PFSK-1 (cell line): Measurements from ENCODE around the gene TIMP1.

Source experiments
- FOXP2 ChIP-seq: optimal IDR thresholded peaks from 2 replicates; pipeline ENCODE3; 2011; ENCODE audit warnings: borderline replicate concordance, control low read depth, inconsistent platforms; ENCODE audit not compliant: insufficient read depth; ENCODE audit errors: extremely low read length, extremely low read depth
- POLR2AphosphoS5 ChIP-seq: IDR thresholded peaks from 2 replicates; pipeline ENCODE4 v1.6.1; 2012; ENCODE audit warnings: low read depth, mild to moderate bottlenecking, control low read depth, low read length, moderate library complexity
- REST ChIP-seq, 2 experiments: IDR thresholded peaks; 2 replicates each; pipeline versions ENCODE4 v1.6.1 to v1.8.0; 2011 to 2012; ENCODE audit warnings: low read depth in 2 of 2, low read length in 2 of 2, control low read depth in 1 of 2, inconsistent platforms in 1 of 2, mild to moderate bottlenecking in 1 of 2, moderate library complexity in 1 of 2; ENCODE audit not compliant: insufficient read depth in 1 of 2
- SIN3A ChIP-seq: IDR thresholded peaks from 2 replicates; pipeline ENCODE4 v1.6.1; 2012; ENCODE audit warnings: mild to moderate bottlenecking, low read length, moderate library complexity, borderline replicate concordance; ENCODE audit not compliant: insufficient read depth
- TAF1 ChIP-seq: IDR thresholded peaks from 2 replicates; pipeline ENCODE4 v1.6.1; 2012; ENCODE audit warnings: low read length, control low read depth, borderline replicate concordance; ENCODE audit not compliant: insufficient read depth

TIMP1 gene

GRCh38 chrX:47568656-47569295 is 13.5 kb upstream of the TIMP1 start:
- TF ChIP-seq TAF1 = no peak
- no peak for TF ChIP-seq REST (IDR thresholded peaks at IDR 0.05; ENCODE audit: insufficient read depth in 1 of 2, low read depth in 2 of 2, low read length in 2 of 2)
- TF ChIP-seq FOXP2 = no peak
- no peak for TF ChIP-seq POLR2AphosphoS5
- no peak for TF ChIP-seq SIN3A

GRCh38 chrX:47570794-47571193 is 11.4 kb upstream of the TIMP1 start:
- TF ChIP-seq FOXP2 (no peak), TAF1 (no peak), SIN3A (no peak), REST (IDR thresholded peaks at IDR 0.05; ENCODE audit: insufficient read depth in 1 of 2, low read depth in 2 of 2, low read length in 2 of 2) (no peak), POLR2AphosphoS5 (no peak)

- TF ChIP-seq POLR2AphosphoS5 = no peak
- TF ChIP-seq SIN3A = no peak
- no peak for TF ChIP-seq FOXP2
- no peak for TF ChIP-seq REST (IDR thresholded peaks at IDR 0.05; ENCODE audit: insufficient read depth in 1 of 2, low read depth in 2 of 2, low read length in 2 of 2)
- TF ChIP-seq TAF1 = no peak
Measured at GRCh38 chrX:47571215-47571614, 11.0 kb upstream of the TIMP1 start.

- TF ChIP-seq SIN3A (no peak), TAF1 (no peak), POLR2AphosphoS5 (no peak), FOXP2 (no peak), REST (IDR thresholded peaks at IDR 0.05; ENCODE audit: insufficient read depth in 1 of 2, low read depth in 2 of 2, low read length in 2 of 2) (no peak)
Measured at GRCh38 chrX:47571896-47572295, 10.3 kb upstream of the TIMP1 start.

- TF ChIP-seq TAF1 = no peak
- no peak for TF ChIP-seq FOXP2
- TF ChIP-seq SIN3A = no peak
- no peak for TF ChIP-seq POLR2AphosphoS5
- no peak for TF ChIP-seq REST (IDR thresholded peaks at IDR 0.05; ENCODE audit: insufficient read depth in 1 of 2, low read depth in 2 of 2, low read length in 2 of 2)
Measured at GRCh38 chrX:47572773-47573340, 9.4 kb upstream of the TIMP1 start.
